ENCODE measurements around the gene CD300LD. TPM values are rescaled to one million over a fixed set of nuclear protein-coding genes. Genes with fewer than 3 reads are reported as not detected.
"Not testable (repeated sequence)": the region's sequence is repeated elsewhere in the genome, so short reads cannot be mapped to it uniquely, and the experiment has no call there.

Gene CD300LD
- total RNA-seq: not detected

- Mint-ChIP-seq H3K4me3 (no peak within 1 kb of the TSS), H3K27me3 (peaks cover 14% of the 10 kb centered on the region), H3K27ac (no peak within 1 kb of the TSS)
Observed at GRCh38 chr17:74592087-74592990, at the start of gene CD300LD. Gene CD300LD, minus strand, starts transcription at chr17:74592283. Its CDS starts 81 bp downstream, at chr17:74592202.

GRCh38 chr17:74641224-74641957, 49.3 kb upstream of the CD300LD start:
- Mint-ChIP-seq H3K36me3 (no peaks in the 10 kb centered on the region), H3K4me3 (no peak overlapping the region), H3K9me3 (no peaks in the 10 kb centered on the region), H3K27me3 (peaks cover 72% of the 10 kb centered on the region), H3K4me1 (peaks cover 14% of the 10 kb centered on the region), H3K27ac (no peak overlapping the region)
- DNase-seq: no peak

More at GRCh38 chr17:74592087-74592990, at the start of gene CD300LD:
- no peaks in the 10 kb centered on the region for H3K9me3 Mint-ChIP-seq
- no peak for DNase-seq
- no peaks in the 10 kb centered on the region for H3K36me3 Mint-ChIP-seq
- peaks cover 11% of the 10 kb centered on the region for H3K4me1 Mint-ChIP-seq

GRCh38 chr17:74639704-74640151, 47.6 kb upstream of the CD300LD start:
- no peak overlapping the region for H3K4me3 Mint-ChIP-seq
- no peaks in the 10 kb centered on the region for H3K36me3 Mint-ChIP-seq
- H3K9me3 Mint-ChIP-seq: no peaks in the 10 kb centered on the region
- peaks cover 80% of the 10 kb centered on the region for H3K27me3 Mint-ChIP-seq
- peak; percentile 10 for DNase-seq
- H3K27ac Mint-ChIP-seq: no peak overlapping the region
- H3K4me1 Mint-ChIP-seq: peaks cover 14% of the 10 kb centered on the region

- H3K4me3 Mint-ChIP-seq: no peak overlapping the region
- peaks cover 66% of the 10 kb centered on the region for H3K27me3 Mint-ChIP-seq
- DNase-seq: no peak
- peaks cover 14% of the 10 kb centered on the region for H3K4me1 Mint-ChIP-seq
- no peak overlapping the region for H3K27ac Mint-ChIP-seq
- H3K9me3 Mint-ChIP-seq: no peaks in the 10 kb centered on the region
- no peaks in the 10 kb centered on the region for H3K36me3 Mint-ChIP-seq
Observed at GRCh38 chr17:74637926-74638325, 45.8 kb upstream of the CD300LD start.

- H3K27ac Mint-ChIP-seq: no peak overlapping the region
- peaks cover 63% of the 10 kb centered on the region for H3K27me3 Mint-ChIP-seq
- no peaks in the 10 kb centered on the region for H3K36me3 Mint-ChIP-seq
- DNase-seq: no peak
- H3K4me1 Mint-ChIP-seq: peaks cover 16% of the 10 kb centered on the region
- no peak overlapping the region for H3K4me3 Mint-ChIP-seq
- no peaks in the 10 kb centered on the region for H3K9me3 Mint-ChIP-seq
Observed at GRCh38 chr17:74637265-74637664, 45.2 kb upstream of the CD300LD start.

- DNase-seq, H3K4me3 Mint-ChIP-seq, H3K36me3 Mint-ChIP-seq, H3K9me3 Mint-ChIP-seq, H3K27ac Mint-ChIP-seq: not testable (repeated sequence)
- peaks cover 59% of the 10 kb centered on the region for H3K27me3 Mint-ChIP-seq
- H3K4me1 Mint-ChIP-seq: peaks cover 21% of the 10 kb centered on the region
Observed at GRCh38 chr17:74636541-74637085, 44.5 kb upstream of the CD300LD start.

GRCh38 chr17:74635418-74635817, 43.3 kb upstream of the CD300LD start:
- Mint-ChIP-seq H3K4me1 (peaks cover 19% of the 10 kb centered on the region), H3K9me3 (no peaks in the 10 kb centered on the region), H3K36me3 (no peaks in the 10 kb centered on the region), H3K27ac (no peak overlapping the region), H3K4me3 (no peak overlapping the region), H3K27me3 (peaks cover 56% of the 10 kb centered on the region)
- no peak for DNase-seq

- Mint-ChIP-seq H3K36me3 (no peaks in the 10 kb centered on the region), H3K9me3 (no peaks in the 10 kb centered on the region), H3K4me1 (peaks cover 7% of the 10 kb centered on the region), H3K4me3 (no peak overlapping the region), H3K27ac (no peak overlapping the region), H3K27me3 (peaks cover 61% of the 10 kb centered on the region)
- no peak for DNase-seq
Observed at GRCh38 chr17:74633326-74633725, 41.2 kb upstream of the CD300LD start.

- H3K4me3 Mint-ChIP-seq: no peak overlapping the region
- H3K4me1 Mint-ChIP-seq: peaks cover 7% of the 10 kb centered on the region
- H3K9me3 Mint-ChIP-seq: no peaks in the 10 kb centered on the region
- H3K27ac Mint-ChIP-seq: no peak overlapping the region
- no peak for DNase-seq
- peaks cover 59% of the 10 kb centered on the region for H3K27me3 Mint-ChIP-seq
- no peaks in the 10 kb centered on the region for H3K36me3 Mint-ChIP-seq
Observed at GRCh38 chr17:74632617-74633016, 40.5 kb upstream of the CD300LD start.

GRCh38 chr17:74631468-74632450, 39.7 kb upstream of the CD300LD start:
- Mint-ChIP-seq H3K4me3 (peak overlapping the region; percentile 38), H3K36me3 (no peaks in the 10 kb centered on the region), H3K27me3 (peaks cover 53% of the 10 kb centered on the region), H3K9me3 (peaks cover 1% of the 10 kb centered on the region), H3K4me1 (peaks cover 7% of the 10 kb centered on the region), H3K27ac (no peak overlapping the region)
- DNase-seq: no peak

GRCh38 chr17:74630251-74630650, 38.2 kb upstream of the CD300LD start:
- not testable (repeated sequence) for DNase-seq, H3K4me3 Mint-ChIP-seq, H3K4me1 Mint-ChIP-seq, H3K27ac Mint-ChIP-seq, H3K9me3 Mint-ChIP-seq, H3K36me3 Mint-ChIP-seq
- peaks cover 46% of the 10 kb centered on the region for H3K27me3 Mint-ChIP-seq

GRCh38 chr17:74625661-74626060, 33.6 kb upstream of the CD300LD start:
- Mint-ChIP-seq H3K4me1 (no peaks in the 10 kb centered on the region), H3K9me3 (peaks cover 3% of the 10 kb centered on the region), H3K4me3 (no peak overlapping the region), H3K27me3 (peaks cover 62% of the 10 kb centered on the region), H3K36me3 (no peaks in the 10 kb centered on the region), H3K27ac (no peak overlapping the region)
- no peak for DNase-seq

- Mint-ChIP-seq H3K4me3 (no peak overlapping the region), H3K27ac (no peak overlapping the region), H3K9me3 (peaks cover 3% of the 10 kb centered on the region), H3K27me3 (peaks cover 59% of the 10 kb centered on the region), H3K4me1 (no peaks in the 10 kb centered on the region), H3K36me3 (no peaks in the 10 kb centered on the region)
- no peak for DNase-seq
Observed at GRCh38 chr17:74624131-74624530, 32.0 kb upstream of the CD300LD start.

- Mint-ChIP-seq H3K27me3 (peaks cover 57% of the 10 kb centered on the region), H3K4me1 (no peaks in the 10 kb centered on the region), H3K4me3 (no peak within 1 kb of the TSS), H3K9me3 (peaks cover 3% of the 10 kb centered on the region), H3K27ac (no peak within 1 kb of the TSS), H3K36me3 (no peaks in the 10 kb centered on the region)
- no peak for DNase-seq
Observed at GRCh38 chr17:74623693-74624093, 31.6 kb upstream of the CD300LD start, which contains the start of gene CD300E. Gene CD300E, minus strand, starts transcription at chr17:74623738. Its CDS starts 117 bp downstream, at chr17:74623621.
